SU-DHL-6 (cell line): ENCODE data around the gene ASTN2.

Experiments
- H2AFZ ChIP-seq: fragments of 200-600 bp; sonication (generic); 2 replicates; pipeline ENCODE4 v1.6.1; 2014; ENCODE audit warnings: low read depth, mild to moderate bottlenecking, moderate library complexity, mixed read lengths, antibody characterized with exemption, low read length; ENCODE audit not compliant: severe bottlenecking
- H3F3A ChIP-seq: fragments of 200-600 bp; shearing (Covaris generic); 2 replicates; pipeline ENCODE4 v1.6.0; 2016; ENCODE audit warnings: antibody characterized with exemption, mild to moderate bottlenecking; ENCODE audit not compliant: insufficient read depth
- H3K27ac ChIP-seq: fragments of 200-600 bp; sonication (generic); 2 replicates; pipeline ENCODE4 v1.5.1; 2016; ENCODE audit warnings: low read depth, mild to moderate bottlenecking, low read length, moderate library complexity, mixed read lengths
- H3K27me3 ChIP-seq: fragments of 200-600 bp; sonication (generic), shearing (Covaris generic); 2 replicates; pipeline ENCODE4 v1.6.0; 2014; ENCODE audit warnings: mild to moderate bottlenecking, low read length
- H3K36me3 ChIP-seq: fragments of 200-600 bp; sonication (generic); 2 replicates; pipeline ENCODE4 v1.6.1; 2014; ENCODE audit warnings: mild to moderate bottlenecking, low read length, mixed read lengths
- H3K4me2 ChIP-seq: fragments of 300-600, 200-600 bp; shearing (Covaris generic), sonication (generic); 2 replicates; pipeline ENCODE4 v1.6.0; 2014; ENCODE audit warnings: low read length, low read depth, mild to moderate bottlenecking; ENCODE audit not compliant: poor library complexity, severe bottlenecking
- H3K4me3 ChIP-seq: fragments of 200-600 bp; sonication (generic); 2 replicates; pipeline ENCODE4 v1.5.1; 2014; ENCODE audit warnings: antibody characterized with exemption, low read length, mild to moderate bottlenecking, mixed read lengths; ENCODE audit not compliant: insufficient read depth, poor library complexity, severe bottlenecking
- H3K79me2 ChIP-seq: fragments of 200-600 bp; sonication (generic); 2 replicates; pipeline ENCODE4 v1.6.1; 2014; ENCODE audit warnings: mild to moderate bottlenecking, low read length, moderate library complexity; ENCODE audit not compliant: insufficient read depth
- H3K9ac ChIP-seq: fragments of 200-600 bp; sonication (generic); 2 replicates; pipeline ENCODE4 v1.7.0; 2014; ENCODE audit warnings: mild to moderate bottlenecking, low read length
- H3K9me2 ChIP-seq: fragments of 200-600 bp; sonication (generic); replicated peaks from 2 replicates; pipeline ENCODE4 v1.6.1; 2014; ENCODE audit warnings: low read length; ENCODE audit not compliant: insufficient read depth
- H3K9me3 ChIP-seq: fragments of 200-600 bp; sonication (generic); 2 replicates; pipeline ENCODE4 v1.6.1; 2014; ENCODE audit warnings: low read length, mixed read lengths; ENCODE audit not compliant: insufficient read depth
- H4K20me1 ChIP-seq: fragments of 200-600 bp; sonication (generic); 2 replicates; pipeline ENCODE4 v1.6.1; 2014; ENCODE audit warnings: low read depth, mild to moderate bottlenecking, antibody characterized with exemption, low read length, moderate library complexity, mixed read lengths
- EZH2phosphoT487 ChIP-seq: fragments of 200-600 bp; sonication (generic), shearing (Covaris generic); conservative IDR thresholded peaks from 2 replicates; pipeline ENCODE4 v1.6.1; 2018; ENCODE audit warnings: mild to moderate bottlenecking, antibody characterized with exemption, low read length, moderate library complexity, mixed read lengths
- TF ChIP-seq, protein P1 (sequence below): fragments of 200-600 bp; sonication (generic); IDR thresholded peaks from one replicate; pipeline ENCODE4 v1.5.1; 2017; ENCODE audit warnings: antibody characterized with exemption, mild to moderate bottlenecking, low read length, moderate library complexity; ENCODE audit not compliant: insufficient read depth, poor library complexity, severe bottlenecking

Gene ASTN2, protein sequence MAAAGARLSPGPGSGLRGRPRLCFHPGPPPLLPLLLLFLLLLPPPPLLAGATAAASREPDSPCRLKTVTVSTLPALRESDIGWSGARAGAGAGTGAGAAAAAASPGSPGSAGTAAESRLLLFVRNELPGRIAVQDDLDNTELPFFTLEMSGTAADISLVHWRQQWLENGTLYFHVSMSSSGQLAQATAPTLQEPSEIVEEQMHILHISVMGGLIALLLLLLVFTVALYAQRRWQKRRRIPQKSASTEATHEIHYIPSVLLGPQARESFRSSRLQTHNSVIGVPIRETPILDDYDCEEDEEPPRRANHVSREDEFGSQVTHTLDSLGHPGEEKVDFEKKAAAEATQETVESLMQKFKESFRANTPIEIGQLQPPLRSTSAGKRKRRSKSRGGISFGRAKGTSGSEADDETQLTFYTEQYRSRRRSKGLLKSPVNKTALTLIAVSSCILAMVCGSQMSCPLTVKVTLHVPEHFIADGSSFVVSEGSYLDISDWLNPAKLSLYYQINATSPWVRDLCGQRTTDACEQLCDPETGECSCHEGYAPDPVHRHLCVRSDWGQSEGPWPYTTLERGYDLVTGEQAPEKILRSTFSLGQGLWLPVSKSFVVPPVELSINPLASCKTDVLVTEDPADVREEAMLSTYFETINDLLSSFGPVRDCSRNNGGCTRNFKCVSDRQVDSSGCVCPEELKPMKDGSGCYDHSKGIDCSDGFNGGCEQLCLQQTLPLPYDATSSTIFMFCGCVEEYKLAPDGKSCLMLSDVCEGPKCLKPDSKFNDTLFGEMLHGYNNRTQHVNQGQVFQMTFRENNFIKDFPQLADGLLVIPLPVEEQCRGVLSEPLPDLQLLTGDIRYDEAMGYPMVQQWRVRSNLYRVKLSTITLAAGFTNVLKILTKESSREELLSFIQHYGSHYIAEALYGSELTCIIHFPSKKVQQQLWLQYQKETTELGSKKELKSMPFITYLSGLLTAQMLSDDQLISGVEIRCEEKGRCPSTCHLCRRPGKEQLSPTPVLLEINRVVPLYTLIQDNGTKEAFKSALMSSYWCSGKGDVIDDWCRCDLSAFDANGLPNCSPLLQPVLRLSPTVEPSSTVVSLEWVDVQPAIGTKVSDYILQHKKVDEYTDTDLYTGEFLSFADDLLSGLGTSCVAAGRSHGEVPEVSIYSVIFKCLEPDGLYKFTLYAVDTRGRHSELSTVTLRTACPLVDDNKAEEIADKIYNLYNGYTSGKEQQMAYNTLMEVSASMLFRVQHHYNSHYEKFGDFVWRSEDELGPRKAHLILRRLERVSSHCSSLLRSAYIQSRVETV (N-terminal part only)

DNA sequence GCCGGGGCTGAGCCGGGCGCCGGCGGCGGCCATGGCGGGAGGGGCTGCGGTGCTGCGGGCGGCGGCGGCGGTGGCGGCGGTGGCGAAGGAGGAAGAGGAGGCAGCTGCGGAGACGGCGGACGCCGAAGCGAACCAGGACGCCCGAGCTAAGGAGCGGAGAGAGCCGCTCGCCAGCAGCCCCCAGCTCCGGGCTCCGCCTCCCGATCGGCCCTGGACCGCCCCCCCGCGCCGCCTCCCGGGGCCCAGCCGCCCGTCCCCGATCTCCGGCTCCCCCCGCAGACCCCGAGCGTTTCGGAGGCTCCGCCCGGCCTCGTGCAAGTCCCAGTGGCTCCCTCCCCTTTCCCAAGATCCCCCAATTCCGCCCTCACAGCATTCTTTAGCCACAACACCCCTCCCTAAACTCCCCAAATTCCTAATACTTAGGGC lies at the start of gene ASTN2:
ASTN2 (minus strand) TSS at position 152 of the 426 bp plus-strand sequence; CDS start at position 33, 119 bp downstream.
- Histone ChIP-seq H3K4me3 (no peak within 1 kb of the TSS), H3K79me2 (no peaks in the 10 kb centered on the region), H3K4me2 (no peak within 1 kb of the TSS), H3F3A (no peaks in the 10 kb centered on the region), H3K9me2 (no peaks in the 10 kb centered on the region), H3K9me3 (no peaks in the 10 kb centered on the region), H3K27ac (no peak within 1 kb of the TSS), H4K20me1 (no peaks in the 10 kb centered on the region), H3K27me3 (no peaks in the 10 kb centered on the region), H3K36me3 (no peaks in the 10 kb centered on the region), H2AFZ (no peak within 1 kb of the TSS), H3K9ac (no peak within 1 kb of the TSS)
- TF ChIP-seq, protein P1, sequence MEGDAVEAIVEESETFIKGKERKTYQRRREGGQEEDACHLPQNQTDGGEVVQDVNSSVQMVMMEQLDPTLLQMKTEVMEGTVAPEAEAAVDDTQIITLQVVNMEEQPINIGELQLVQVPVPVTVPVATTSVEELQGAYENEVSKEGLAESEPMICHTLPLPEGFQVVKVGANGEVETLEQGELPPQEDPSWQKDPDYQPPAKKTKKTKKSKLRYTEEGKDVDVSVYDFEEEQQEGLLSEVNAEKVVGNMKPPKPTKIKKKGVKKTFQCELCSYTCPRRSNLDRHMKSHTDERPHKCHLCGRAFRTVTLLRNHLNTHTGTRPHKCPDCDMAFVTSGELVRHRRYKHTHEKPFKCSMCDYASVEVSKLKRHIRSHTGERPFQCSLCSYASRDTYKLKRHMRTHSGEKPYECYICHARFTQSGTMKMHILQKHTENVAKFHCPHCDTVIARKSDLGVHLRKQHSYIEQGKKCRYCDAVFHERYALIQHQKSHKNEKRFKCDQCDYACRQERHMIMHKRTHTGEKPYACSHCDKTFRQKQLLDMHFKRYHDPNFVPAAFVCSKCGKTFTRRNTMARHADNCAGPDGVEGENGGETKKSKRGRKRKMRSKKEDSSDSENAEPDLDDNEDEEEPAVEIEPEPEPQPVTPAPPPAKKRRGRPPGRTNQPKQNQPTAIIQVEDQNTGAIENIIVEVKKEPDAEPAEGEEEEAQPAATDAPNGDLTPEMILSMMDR: no peak
- no peak for TF ChIP-seq EZH2phosphoT487

DNA sequence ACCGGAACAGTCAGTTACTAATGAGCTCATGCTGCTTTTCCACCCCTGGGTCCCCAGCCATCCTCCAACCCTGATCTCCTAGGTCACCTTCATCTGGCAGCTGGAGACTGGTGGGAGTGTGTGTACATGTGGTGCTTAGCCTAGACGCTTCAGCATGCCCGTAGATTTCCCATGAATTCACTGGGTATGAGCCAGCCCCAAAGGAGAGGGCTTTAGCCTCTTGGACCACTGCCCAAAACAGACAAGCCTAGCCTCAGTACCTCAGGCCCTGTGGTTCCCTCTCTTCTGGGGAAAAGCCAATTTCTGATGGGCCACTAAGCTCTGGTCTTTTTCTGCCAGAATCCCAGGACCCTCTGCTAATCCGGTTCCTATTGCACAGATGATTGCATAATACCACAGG lies 48.0 kb upstream of the ASTN2 start:
- Histone ChIP-seq H3K4me3 (no peak overlapping the region), H3K27ac (no peak overlapping the region), H3F3A (no peaks in the 10 kb centered on the region), H3K4me2 (no peak overlapping the region), H3K36me3 (no peaks in the 10 kb centered on the region), H3K9me2 (no peaks in the 10 kb centered on the region), H3K9ac (no peak overlapping the region), H2AFZ (no peak overlapping the region), H3K27me3 (no peaks in the 10 kb centered on the region), H3K79me2 (no peaks in the 10 kb centered on the region), H3K9me3 (no peaks in the 10 kb centered on the region), H4K20me1 (no peaks in the 10 kb centered on the region)
- TF ChIP-seq, protein P1: no peak
- TF ChIP-seq EZH2phosphoT487: no peak

DNA sequence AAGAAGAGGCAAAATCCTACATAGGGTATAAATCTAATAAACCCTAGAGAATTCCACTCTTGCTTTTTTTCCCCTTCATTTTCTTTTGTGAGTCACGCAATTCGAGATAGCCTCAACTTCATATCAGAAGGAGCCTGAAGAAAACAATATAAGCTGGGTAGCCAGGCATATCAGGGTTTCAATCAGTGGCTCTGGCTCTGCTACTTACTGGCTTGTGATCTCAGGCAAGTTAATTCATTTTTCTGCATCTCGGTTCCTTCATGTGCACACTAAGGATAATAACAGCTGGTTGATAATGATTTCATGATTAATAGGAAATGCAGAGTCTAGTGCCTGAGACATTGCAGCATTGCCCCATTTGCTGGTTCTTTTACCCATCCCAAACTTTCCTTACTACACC lies 46.5 kb upstream of the ASTN2 start:
- TF ChIP-seq, protein P1: no peak
- TF ChIP-seq EZH2phosphoT487: no peak
- no peak overlapping the region for H3K4me2 ChIP-seq
- no peaks in the 10 kb centered on the region for H3K36me3 ChIP-seq
- H3K27ac ChIP-seq: no peak overlapping the region
- H3K9me2 ChIP-seq: no peaks in the 10 kb centered on the region
- H3K9me3 ChIP-seq: no peaks in the 10 kb centered on the region
- no peaks in the 10 kb centered on the region for H3K27me3 ChIP-seq
- no peaks in the 10 kb centered on the region for H3K79me2 ChIP-seq
- H3K9ac ChIP-seq: no peak overlapping the region
- no peaks in the 10 kb centered on the region for H4K20me1 ChIP-seq
- no peak overlapping the region for H2AFZ ChIP-seq
- no peaks in the 10 kb centered on the region for H3F3A ChIP-seq
- H3K4me3 ChIP-seq: no peak overlapping the region
